GM12891 (cell line): Measurements from ENCODE around the gene EIF5A.

Experiments
- PAX5 ChIP-seq: IDR thresholded peaks from 2 replicates; pipeline ENCODE4 v1.6.1; 2011; ENCODE audit warnings: low read length, moderate library complexity, mild to moderate bottlenecking; ENCODE audit not compliant: insufficient read depth, severe bottlenecking
- POLR2A ChIP-seq: IDR thresholded peaks from 2 replicates; pipeline ENCODE4 v1.6.1; 2011; ENCODE audit warnings: low read depth, low read length, control low read depth
- POLR2AphosphoS5 ChIP-seq: IDR thresholded peaks from 2 replicates; pipeline ENCODE4 v1.6.1; 2011; ENCODE audit warnings: low read depth, low read length, control low read depth
- TAF1 ChIP-seq: IDR thresholded peaks from 2 replicates; pipeline ENCODE4 v1.6.1; 2011; ENCODE audit warnings: low read depth, low read length, control low read depth

- TF ChIP-seq POLR2AphosphoS5, result 0 out of 2 replicates have a peak, but pooled peaks have one; percentile 21
- no peak for TF ChIP-seq TAF1
- TF ChIP-seq POLR2A, result no peak
- TF ChIP-seq PAX5, result no peak
Observed at GRCh38 chr17:7309628-7310027, 2.2 kb downstream of the EIF5A start.
